OCI-LY3 (cell line): ENCODE results near the gene SMYD3.

Source experiments
- H2AFZ ChIP-seq: fragments of 200-600, 300-600 bp; shearing (Covaris generic); 2 replicates; pipeline ENCODE4 v1.6.0; 2014; ENCODE audit warnings: antibody characterized with exemption, low read depth, low read length
- H3K27ac ChIP-seq: fragments of 200-600, 300-600 bp; sonication (generic); 2 replicates; pipeline ENCODE4 v1.5.1; 2014; ENCODE audit warnings: mild to moderate bottlenecking, low read length, moderate library complexity, mixed read lengths
- H3K27me3 ChIP-seq: fragments of 200-600, 300-600 bp; sonication (generic); 2 replicates; pipeline ENCODE4 v1.6.1; 2014; ENCODE audit warnings: low read depth, low read length, mixed read lengths
- H3K36me3 ChIP-seq: fragments of 200-600, 300-600 bp; sonication (generic); replicated peaks from 2 replicates; pipeline ENCODE3; 2014; ENCODE audit warnings: low read depth, low read length, mixed read lengths
- H3K4me1 ChIP-seq: fragments of 300-600, 200-600 bp; sonication (generic); 2 replicates; pipeline ENCODE4 v1.6.1; 2014; ENCODE audit warnings: low read length, mixed read lengths
- H3K4me2 ChIP-seq: fragments of 200-600, 300-600 bp; sonication (generic); 2 replicates; pipeline ENCODE4 v1.6.1; 2014; ENCODE audit warnings: low read length, mixed read lengths
- H3K4me3 ChIP-seq: fragments of 300-600, 200-600 bp; sonication (generic); 2 replicates; pipeline ENCODE4 v1.5.1; 2014; ENCODE audit warnings: antibody characterized with exemption, mild to moderate bottlenecking, low read length, moderate library complexity
- H3K79me2 ChIP-seq: fragments of 300-600, 200-600 bp; shearing (Covaris generic); 2 replicates; pipeline ENCODE4 v1.6.1; 2014; ENCODE audit warnings: mild to moderate bottlenecking, low read length, mixed read lengths
- H3K9ac ChIP-seq: fragments of 300-600, 200-600 bp; shearing (Covaris generic); 2 replicates; pipeline ENCODE4 v1.6.0; 2014; ENCODE audit warnings: mild to moderate bottlenecking, low read length, moderate library complexity
- H3K9me3 ChIP-seq: fragments of 200-600, 300-600 bp; shearing (Covaris generic); 2 replicates; pipeline ENCODE4 v1.6.1; 2014; ENCODE audit warnings: low read length, mixed read lengths; ENCODE audit not compliant: insufficient read depth
- H4K20me1 ChIP-seq: fragments of 200-600, 300-600 bp; sonication (generic); 2 replicates; pipeline ENCODE4 v1.6.1; 2016; ENCODE audit warnings: low read length, mixed read lengths; ENCODE audit not compliant: insufficient read depth
- EZH2phosphoT487 ChIP-seq: fragments of 200-600 bp; shearing (Covaris generic); IDR thresholded peaks from 2 replicates; pipeline ENCODE4 v1.6.1; 2018; ENCODE audit warnings: antibody characterized with exemption, mixed run types, low read depth
- TF ChIP-seq, protein P1 (sequence below): fragments of 200-600, 300-600 bp; sonication (generic); IDR thresholded peaks from 2 replicates; pipeline ENCODE4 v1.5.1; 2014; ENCODE audit warnings: antibody characterized with exemption, low read length, low read depth

Gene SMYD3

DNA sequence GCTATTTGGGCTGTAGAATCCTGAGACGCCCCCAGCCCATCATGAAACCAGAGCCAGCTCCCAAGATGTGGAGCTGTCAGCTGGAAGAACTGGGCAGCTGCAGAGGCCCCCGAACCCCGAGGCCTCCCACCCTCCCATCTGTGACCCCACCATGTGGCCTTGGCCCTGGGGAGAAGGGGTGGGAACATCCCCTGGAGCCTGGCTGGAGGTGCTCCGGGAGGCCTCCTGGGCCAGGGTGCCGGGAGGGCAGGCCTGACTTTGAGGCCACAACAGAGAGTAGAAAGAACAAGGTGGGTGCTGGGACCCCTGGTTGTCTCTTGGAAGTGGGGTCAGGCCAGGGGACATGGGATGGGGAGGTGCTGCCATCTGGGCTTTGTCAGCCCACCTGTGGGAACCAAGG is 6.0 kb upstream of the SMYD3 start:
- no peak overlapping the region for H3K27ac ChIP-seq
- TF ChIP-seq, protein P1, sequence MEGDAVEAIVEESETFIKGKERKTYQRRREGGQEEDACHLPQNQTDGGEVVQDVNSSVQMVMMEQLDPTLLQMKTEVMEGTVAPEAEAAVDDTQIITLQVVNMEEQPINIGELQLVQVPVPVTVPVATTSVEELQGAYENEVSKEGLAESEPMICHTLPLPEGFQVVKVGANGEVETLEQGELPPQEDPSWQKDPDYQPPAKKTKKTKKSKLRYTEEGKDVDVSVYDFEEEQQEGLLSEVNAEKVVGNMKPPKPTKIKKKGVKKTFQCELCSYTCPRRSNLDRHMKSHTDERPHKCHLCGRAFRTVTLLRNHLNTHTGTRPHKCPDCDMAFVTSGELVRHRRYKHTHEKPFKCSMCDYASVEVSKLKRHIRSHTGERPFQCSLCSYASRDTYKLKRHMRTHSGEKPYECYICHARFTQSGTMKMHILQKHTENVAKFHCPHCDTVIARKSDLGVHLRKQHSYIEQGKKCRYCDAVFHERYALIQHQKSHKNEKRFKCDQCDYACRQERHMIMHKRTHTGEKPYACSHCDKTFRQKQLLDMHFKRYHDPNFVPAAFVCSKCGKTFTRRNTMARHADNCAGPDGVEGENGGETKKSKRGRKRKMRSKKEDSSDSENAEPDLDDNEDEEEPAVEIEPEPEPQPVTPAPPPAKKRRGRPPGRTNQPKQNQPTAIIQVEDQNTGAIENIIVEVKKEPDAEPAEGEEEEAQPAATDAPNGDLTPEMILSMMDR = no peak
- no peak for TF ChIP-seq EZH2phosphoT487
- H3K4me3 ChIP-seq = no peak overlapping the region
- H3K9ac ChIP-seq = no peak overlapping the region
- no peak overlapping the region for H2AFZ ChIP-seq
- no peaks in the 10 kb centered on the region for H3K79me2 ChIP-seq
- no peaks in the 10 kb centered on the region for H3K4me1 ChIP-seq
- H3K27me3 ChIP-seq = no peaks in the 10 kb centered on the region
- peaks cover 34% of the 10 kb centered on the region for H3K9me3 ChIP-seq
- no peak overlapping the region for H3K4me2 ChIP-seq
- no peaks in the 10 kb centered on the region for H4K20me1 ChIP-seq
- no peaks in the 10 kb centered on the region for H3K36me3 ChIP-seq

DNA sequence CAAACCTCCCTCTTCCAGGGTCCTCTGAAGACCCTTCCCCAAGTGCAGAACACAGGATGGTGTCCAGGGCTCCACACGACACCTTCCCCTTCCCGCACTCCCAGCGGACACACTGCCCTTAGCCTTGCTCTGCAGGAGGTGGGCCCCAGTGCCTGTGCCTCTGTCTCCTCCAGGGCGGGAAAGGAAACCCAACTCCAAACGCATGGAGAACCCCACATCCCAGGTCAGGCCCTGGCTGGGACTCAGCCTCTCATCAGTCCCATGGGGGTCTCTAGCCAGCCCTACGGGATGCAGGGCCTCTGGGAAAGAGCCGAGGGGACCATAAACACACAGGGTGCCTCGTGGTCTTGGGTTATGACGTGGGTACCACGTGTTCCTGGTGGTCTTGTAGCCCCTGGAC is 5.6 kb upstream of the SMYD3 start:
- Histone ChIP-seq H3K27me3 (no peaks in the 10 kb centered on the region), H4K20me1 (no peaks in the 10 kb centered on the region), H2AFZ (no peak overlapping the region), H3K36me3 (no peaks in the 10 kb centered on the region), H3K79me2 (no peaks in the 10 kb centered on the region), H3K4me3 (no peak overlapping the region), H3K4me1 (peaks cover 1% of the 10 kb centered on the region; the same call in 1 of the 2 replicates), H3K9ac (no peak overlapping the region), H3K9me3 (peaks cover 33% of the 10 kb centered on the region), H3K27ac (no peak overlapping the region), H3K4me2 (no peak overlapping the region)
- no peak for TF ChIP-seq EZH2phosphoT487
- TF ChIP-seq, protein P1 = no peak

DNA sequence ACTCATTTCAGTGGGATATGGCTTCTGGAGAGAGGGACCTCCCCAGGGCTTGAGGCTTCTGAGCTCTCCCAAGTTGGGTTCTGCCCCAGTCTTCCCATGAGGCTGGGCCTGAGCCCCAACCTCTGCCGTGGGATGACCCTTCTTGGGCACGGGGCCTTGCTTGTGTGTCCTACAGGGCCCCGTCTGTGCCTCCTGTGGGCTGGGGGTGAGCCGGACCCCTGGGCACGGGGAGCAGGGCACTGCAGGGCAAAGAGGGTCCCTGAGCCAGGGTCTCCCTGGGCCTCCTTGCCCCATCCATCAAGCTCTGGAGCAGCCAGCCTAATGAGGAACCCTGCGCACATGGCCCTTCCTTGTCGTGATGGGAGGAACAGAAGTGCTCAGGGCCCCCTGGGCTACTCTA is 5.2 kb upstream of the SMYD3 start:
- Histone ChIP-seq H3K36me3 (no peaks in the 10 kb centered on the region), H3K27me3 (no peaks in the 10 kb centered on the region), H3K79me2 (no peaks in the 10 kb centered on the region), H2AFZ (no peak overlapping the region), H4K20me1 (no peaks in the 10 kb centered on the region), H3K9ac (no peak overlapping the region), H3K27ac (no peak overlapping the region), H3K9me3 (peaks cover 29% of the 10 kb centered on the region), H3K4me1 (peaks cover 4% of the 10 kb centered on the region; the same call in 1 of the 2 replicates), H3K4me2 (no peak overlapping the region), H3K4me3 (no peak overlapping the region)
- no peak for TF ChIP-seq EZH2phosphoT487
- TF ChIP-seq, protein P1 = no peak

DNA sequence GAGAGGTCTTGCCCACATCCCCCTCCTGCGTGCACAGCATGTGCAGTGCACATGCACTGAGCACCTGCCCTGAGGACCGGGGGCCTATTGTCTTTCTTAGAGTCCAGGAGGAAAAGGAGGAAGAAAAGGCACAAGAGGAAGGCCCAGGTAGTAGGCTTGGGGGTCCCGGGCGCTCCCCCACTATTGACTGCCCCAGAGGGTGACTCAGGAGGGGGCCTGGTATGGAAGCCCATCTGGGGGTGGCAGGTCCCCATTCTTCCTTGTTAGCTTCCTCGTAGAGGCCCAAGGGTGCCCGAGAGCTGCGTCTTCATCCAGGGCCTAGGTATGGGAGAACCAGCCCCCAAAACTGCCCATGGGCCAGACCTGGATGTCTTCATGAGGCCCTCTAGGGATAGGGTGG is 4.1 kb upstream of the SMYD3 start:
- no peak overlapping the region for H3K4me3 ChIP-seq
- no peaks in the 10 kb centered on the region for H3K36me3 ChIP-seq
- H3K27ac ChIP-seq = no peak overlapping the region

More for the DNA sequence above, 4.1 kb upstream of the SMYD3 start:
- H3K4me2 ChIP-seq = no peak overlapping the region
- peaks cover 4% of the 10 kb centered on the region; the same call in 1 of the 2 replicates for H3K4me1 ChIP-seq
- no peak for TF ChIP-seq EZH2phosphoT487
- TF ChIP-seq, protein P1 = no peak
- H2AFZ ChIP-seq = no peak overlapping the region
- H3K79me2 ChIP-seq = peaks cover 6% of the 10 kb centered on the region
- H3K9ac ChIP-seq = no peak overlapping the region
- H3K27me3 ChIP-seq = no peaks in the 10 kb centered on the region
- peaks cover 22% of the 10 kb centered on the region for H3K9me3 ChIP-seq
- H4K20me1 ChIP-seq = no peaks in the 10 kb centered on the region
